Neural cell (in vitro differentiated cells): ENCODE results near the gene QSER1. TPM values are rescaled to one million over a fixed set of nuclear protein-coding genes. Genes with fewer than 3 reads are reported as not detected.

Experiments
- H2AFZ ChIP-seq: fragments of 200-600, 300-800 bp; sonication (generic), shearing (Covaris generic); 2 replicates; pipeline ENCODE4 v1.6.0; 2014; ENCODE audit warnings: low read depth, mild to moderate bottlenecking, antibody characterized with exemption, low read length, moderate library complexity
- H3F3A ChIP-seq: fragments of 200-600 bp; shearing (Covaris generic); 2 replicates; pipeline ENCODE4 v1.6.1; 2016; ENCODE audit warnings: mild to moderate bottlenecking, moderate library complexity, mixed read lengths, antibody characterized with exemption, low read length; ENCODE audit not compliant: insufficient read depth, poor library complexity, severe bottlenecking
- H3K27ac ChIP-seq: fragments of 200-600, 300-800 bp; sonication (generic), shearing (Covaris generic); 2 replicates; pipeline ENCODE4 v1.5.1; 2014; ENCODE audit warnings: mild to moderate bottlenecking, low read length, moderate library complexity
- H3K27me3 ChIP-seq: fragments of 300-800, 200-600 bp; sonication (generic), shearing (Covaris generic); 2 replicates; pipeline ENCODE4 v1.6.0; 2014; ENCODE audit warnings: mild to moderate bottlenecking, low read depth, low read length, moderate library complexity; ENCODE audit not compliant: insufficient read depth
- H3K36me3 ChIP-seq: fragments of 300-800, 200-600 bp; sonication (generic), shearing (Covaris generic); 2 replicates; pipeline ENCODE4 v1.5.1; 2014; ENCODE audit warnings: mild to moderate bottlenecking, antibody characterized with exemption, low read length, moderate library complexity; ENCODE audit not compliant: insufficient read depth
- H3K4me2 ChIP-seq: fragments of 300-800, 200-600 bp; sonication (generic), shearing (Covaris generic); 2 replicates; pipeline ENCODE4 v1.6.0; 2014; ENCODE audit warnings: mild to moderate bottlenecking, low read length
- H3K4me3 ChIP-seq: fragments of 300-800, 200-600 bp; sonication (generic), shearing (Covaris generic); 2 replicates; pipeline ENCODE4 v1.5.1; 2014; ENCODE audit warnings: mild to moderate bottlenecking, low read length, moderate library complexity
- H3K79me2 ChIP-seq: fragments of 200-600 bp; shearing (Covaris generic); replicated peaks from 2 replicates; pipeline ENCODE4 v1.6.0; 2014; ENCODE audit warnings: mild to moderate bottlenecking, low read length, moderate library complexity; ENCODE audit not compliant: insufficient read depth
- H3K9ac ChIP-seq: fragments of 300-800, 200-600 bp; sonication (generic), shearing (Covaris generic); 2 replicates; pipeline ENCODE4 v1.6.1; 2016; ENCODE audit warnings: mild to moderate bottlenecking, low read length, mixed read lengths
- H3K9me2 ChIP-seq: fragments of 200-600 bp; shearing (Covaris generic); 2 replicates; pipeline ENCODE4 v1.6.1; 2016; ENCODE audit warnings: mild to moderate bottlenecking, low read length, mixed read lengths; ENCODE audit not compliant: insufficient read depth
- H3K9me3 ChIP-seq: fragments of 200-600, 300-800 bp; sonication (generic), shearing (Covaris generic); 2 replicates; pipeline ENCODE4 v1.6.1; 2016; ENCODE audit warnings: mild to moderate bottlenecking, mixed run types, low read length, moderate library complexity, mixed read lengths
- H4K20me1 ChIP-seq: fragments of 200-600 bp; shearing (Covaris generic); 2 replicates; pipeline ENCODE4 v1.6.1; 2016; ENCODE audit warnings: mild to moderate bottlenecking, mixed run types; ENCODE audit not compliant: insufficient read depth
- EP300 ChIP-seq: fragments of 450-650 bp; conservative IDR thresholded peaks from 2 replicates; pipeline ENCODE4 v1.6.1; 2014; ENCODE audit warnings: antibody characterized with exemption, mild to moderate bottlenecking, moderate library complexity; ENCODE audit not compliant: poor library complexity, severe bottlenecking
- EZH2 ChIP-seq: fragments of 200-600, 300-800 bp; shearing (Covaris generic), sonication (generic); IDR thresholded peaks from 2 replicates; pipeline ENCODE4 v1.6.1; 2014; ENCODE audit warnings: antibody characterized with exemption, low read length, borderline replicate concordance, mild to moderate bottlenecking; ENCODE audit not compliant: insufficient read depth, poor library complexity, severe bottlenecking
- MXI1 ChIP-seq: fragments of 450-650 bp; conservative IDR thresholded peaks from 2 replicates; pipeline ENCODE4 v1.6.1; 2014; ENCODE audit warnings: antibody characterized with exemption, mild to moderate bottlenecking; ENCODE audit not compliant: poor library complexity, severe bottlenecking
- POLR2AphosphoS5 ChIP-seq: IDR thresholded peaks from 2 replicates; pipeline ENCODE4 v1.6.1; 2012
- RAD21 ChIP-seq: fragments of 450-650 bp; conservative IDR thresholded peaks from 2 replicates; pipeline ENCODE4 v1.6.1; 2014; ENCODE audit warnings: antibody characterized with exemption, mild to moderate bottlenecking, moderate library complexity
- SMC3 ChIP-seq: fragments of 450-650 bp; conservative IDR thresholded peaks from 2 replicates; pipeline ENCODE4 v1.6.1; 2014; ENCODE audit warnings: antibody characterized with exemption, mild to moderate bottlenecking, moderate library complexity; ENCODE audit not compliant: poor library complexity
- TAF1 ChIP-seq: IDR thresholded peaks from 2 replicates; pipeline ENCODE4 v1.6.1; 2012; ENCODE audit warnings: low read depth
- polyA plus RNA-seq: library from polyadenylated mRNA; depleted of rRNA; stranded (reverse); fragments of >200 nt; gene quantifications from 2 replicates; pipeline ENCODE4 v1.2.3, GENCODE V29; 2014
- TF ChIP-seq, protein P1 (sequence below): fragments of 450-650 bp; IDR thresholded peaks from 2 replicates; pipeline ENCODE4 v1.5.1; 2014; ENCODE audit warnings: antibody characterized with exemption, mild to moderate bottlenecking, moderate library complexity; ENCODE audit not compliant: poor library complexity, severe bottlenecking
- TF ChIP-seq, protein P2 (sequence below): IDR thresholded peaks from 2 replicates; pipeline ENCODE4 v1.6.1; 2012; ENCODE audit warnings: borderline replicate concordance

QSER1 gene
- polyA plus RNA-seq, 1 donor from 2014 or later, result 18.1 TPM

DNA sequence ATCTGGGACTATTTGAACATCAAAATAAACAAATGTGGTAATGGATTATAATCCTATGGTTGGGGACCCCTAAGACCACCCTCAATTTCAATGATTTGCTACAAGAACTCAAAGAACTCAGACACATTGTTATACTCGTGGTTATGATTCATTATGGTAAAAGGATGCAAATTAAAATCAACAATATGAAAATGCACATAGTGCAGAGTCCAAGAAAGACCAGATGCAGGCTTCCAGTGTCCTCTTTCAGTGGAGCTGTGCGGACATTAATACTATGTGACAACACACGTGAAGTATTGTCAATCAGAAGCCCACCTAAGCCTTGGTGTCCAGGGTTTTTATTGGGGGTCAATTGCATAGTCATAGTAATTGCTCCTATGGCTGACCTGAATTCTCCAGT, 9.2 kb upstream of the QSER1 start:
- H2AFZ ChIP-seq, result no peak overlapping the region
- H3K79me2 ChIP-seq, result no peaks in the 10 kb centered on the region
- H3K9me2 ChIP-seq, result no peaks in the 10 kb centered on the region
- H3F3A ChIP-seq, result no peaks in the 10 kb centered on the region
- no peak overlapping the region for H3K4me3 ChIP-seq
- no peak overlapping the region for H3K27ac ChIP-seq
- TF ChIP-seq MXI1, result no peak
- TF ChIP-seq EP300, result no peak
- TF ChIP-seq EZH2, result no peak
- TF ChIP-seq TAF1, result no peak
- no peak for TF ChIP-seq POLR2AphosphoS5
- no peak overlapping the region for H3K9ac ChIP-seq
- no peaks in the 10 kb centered on the region for H4K20me1 ChIP-seq
- no peaks in the 10 kb centered on the region for H3K27me3 ChIP-seq
- H3K9me3 ChIP-seq, result no peaks in the 10 kb centered on the region
- H3K4me2 ChIP-seq, result no peak overlapping the region
- no peaks in the 10 kb centered on the region for H3K36me3 ChIP-seq

DNA sequence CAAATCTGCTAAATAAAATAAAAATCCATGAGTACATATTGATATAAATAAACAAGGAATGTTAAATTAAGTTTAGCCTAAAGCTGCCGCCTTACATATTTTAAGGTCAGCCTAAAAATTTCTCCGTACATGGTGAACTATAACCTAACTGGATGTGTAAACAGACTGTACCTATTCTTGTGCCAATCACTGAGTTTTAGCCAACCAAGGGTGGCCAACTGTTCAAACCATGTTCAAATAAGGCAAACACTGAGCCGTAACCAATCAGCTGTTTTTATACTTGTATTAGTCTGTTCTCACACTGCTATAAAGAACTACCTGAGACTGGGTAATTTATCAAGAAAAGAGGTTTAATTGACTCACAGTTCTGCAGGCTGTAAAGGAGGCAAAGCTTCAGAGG, 8.6 kb upstream of the QSER1 start:
- H3K9me3 ChIP-seq, result no peaks in the 10 kb centered on the region
- H3K9me2 ChIP-seq, result no peaks in the 10 kb centered on the region
- no peaks in the 10 kb centered on the region for H3K27me3 ChIP-seq
- H2AFZ ChIP-seq, result no peak overlapping the region
- H3K9ac ChIP-seq, result no peak overlapping the region
- H3F3A ChIP-seq, result no peaks in the 10 kb centered on the region
- no peak overlapping the region for H3K27ac ChIP-seq
- TF ChIP-seq POLR2AphosphoS5, result no peak
- TF ChIP-seq SMC3, result no peak
- TF ChIP-seq RAD21, result no peak
- TF ChIP-seq, protein P1, sequence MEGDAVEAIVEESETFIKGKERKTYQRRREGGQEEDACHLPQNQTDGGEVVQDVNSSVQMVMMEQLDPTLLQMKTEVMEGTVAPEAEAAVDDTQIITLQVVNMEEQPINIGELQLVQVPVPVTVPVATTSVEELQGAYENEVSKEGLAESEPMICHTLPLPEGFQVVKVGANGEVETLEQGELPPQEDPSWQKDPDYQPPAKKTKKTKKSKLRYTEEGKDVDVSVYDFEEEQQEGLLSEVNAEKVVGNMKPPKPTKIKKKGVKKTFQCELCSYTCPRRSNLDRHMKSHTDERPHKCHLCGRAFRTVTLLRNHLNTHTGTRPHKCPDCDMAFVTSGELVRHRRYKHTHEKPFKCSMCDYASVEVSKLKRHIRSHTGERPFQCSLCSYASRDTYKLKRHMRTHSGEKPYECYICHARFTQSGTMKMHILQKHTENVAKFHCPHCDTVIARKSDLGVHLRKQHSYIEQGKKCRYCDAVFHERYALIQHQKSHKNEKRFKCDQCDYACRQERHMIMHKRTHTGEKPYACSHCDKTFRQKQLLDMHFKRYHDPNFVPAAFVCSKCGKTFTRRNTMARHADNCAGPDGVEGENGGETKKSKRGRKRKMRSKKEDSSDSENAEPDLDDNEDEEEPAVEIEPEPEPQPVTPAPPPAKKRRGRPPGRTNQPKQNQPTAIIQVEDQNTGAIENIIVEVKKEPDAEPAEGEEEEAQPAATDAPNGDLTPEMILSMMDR, result no peak
- TF ChIP-seq, protein P2, sequence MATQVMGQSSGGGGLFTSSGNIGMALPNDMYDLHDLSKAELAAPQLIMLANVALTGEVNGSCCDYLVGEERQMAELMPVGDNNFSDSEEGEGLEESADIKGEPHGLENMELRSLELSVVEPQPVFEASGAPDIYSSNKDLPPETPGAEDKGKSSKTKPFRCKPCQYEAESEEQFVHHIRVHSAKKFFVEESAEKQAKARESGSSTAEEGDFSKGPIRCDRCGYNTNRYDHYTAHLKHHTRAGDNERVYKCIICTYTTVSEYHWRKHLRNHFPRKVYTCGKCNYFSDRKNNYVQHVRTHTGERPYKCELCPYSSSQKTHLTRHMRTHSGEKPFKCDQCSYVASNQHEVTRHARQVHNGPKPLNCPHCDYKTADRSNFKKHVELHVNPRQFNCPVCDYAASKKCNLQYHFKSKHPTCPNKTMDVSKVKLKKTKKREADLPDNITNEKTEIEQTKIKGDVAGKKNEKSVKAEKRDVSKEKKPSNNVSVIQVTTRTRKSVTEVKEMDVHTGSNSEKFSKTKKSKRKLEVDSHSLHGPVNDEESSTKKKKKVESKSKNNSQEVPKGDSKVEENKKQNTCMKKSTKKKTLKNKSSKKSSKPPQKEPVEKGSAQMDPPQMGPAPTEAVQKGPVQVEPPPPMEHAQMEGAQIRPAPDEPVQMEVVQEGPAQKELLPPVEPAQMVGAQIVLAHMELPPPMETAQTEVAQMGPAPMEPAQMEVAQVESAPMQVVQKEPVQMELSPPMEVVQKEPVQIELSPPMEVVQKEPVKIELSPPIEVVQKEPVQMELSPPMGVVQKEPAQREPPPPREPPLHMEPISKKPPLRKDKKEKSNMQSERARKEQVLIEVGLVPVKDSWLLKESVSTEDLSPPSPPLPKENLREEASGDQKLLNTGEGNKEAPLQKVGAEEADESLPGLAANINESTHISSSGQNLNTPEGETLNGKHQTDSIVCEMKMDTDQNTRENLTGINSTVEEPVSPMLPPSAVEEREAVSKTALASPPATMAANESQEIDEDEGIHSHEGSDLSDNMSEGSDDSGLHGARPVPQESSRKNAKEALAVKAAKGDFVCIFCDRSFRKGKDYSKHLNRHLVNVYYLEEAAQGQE, result no peak
- TF ChIP-seq EZH2, result no peak
- TF ChIP-seq EP300, result no peak
- no peaks in the 10 kb centered on the region for H3K36me3 ChIP-seq
- no peaks in the 10 kb centered on the region for H4K20me1 ChIP-seq
- H3K79me2 ChIP-seq, result no peaks in the 10 kb centered on the region
- H3K4me3 ChIP-seq, result no peak overlapping the region
- H3K4me2 ChIP-seq, result no peak overlapping the region
